Measurements from ENCODE around the gene TRIM29. TPM values are rescaled to one million over a fixed set of nuclear protein-coding genes. Genes with fewer than 3 reads are reported as not detected.

Gene TRIM29
- total RNA-seq, 1 experiment from 2014 or later = 38.5 TPM

DNA sequence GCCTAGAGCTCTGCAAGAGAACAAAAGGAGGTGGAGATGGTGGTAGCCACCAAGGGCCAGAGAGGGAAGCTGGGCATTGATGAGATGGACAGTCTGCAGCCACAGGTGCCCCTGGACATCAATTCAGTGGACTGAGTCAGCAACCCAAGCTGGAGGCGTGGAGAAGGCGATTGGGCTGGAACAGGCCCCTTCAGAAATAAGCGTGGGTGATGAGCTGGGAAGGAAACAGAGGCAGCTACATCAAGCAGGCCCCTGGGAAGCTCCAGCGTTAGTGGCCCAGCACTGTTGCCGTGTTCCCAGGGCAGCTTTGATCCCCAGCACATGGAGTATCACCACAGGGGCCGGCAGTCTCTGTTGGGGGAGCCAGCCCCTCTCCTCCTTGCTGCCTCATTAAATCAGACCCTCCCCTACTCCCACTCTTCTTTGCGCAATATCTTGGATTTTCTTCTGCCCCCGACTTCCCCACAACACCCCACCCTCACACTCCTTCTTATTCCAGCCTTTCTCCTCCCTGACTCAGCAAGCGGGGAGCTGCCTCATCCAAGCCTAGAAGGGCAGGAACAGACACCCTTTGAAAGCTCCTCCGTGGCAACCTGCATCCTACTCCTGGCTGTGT lies 41.3 kb upstream of the TRIM29 start:
- H3K9me3 ChIP-seq (ENCODE audit: low read length) = no peaks in the 10 kb centered on the region
- peaks cover 35% of the 10 kb centered on the region for H3K27me3 ChIP-seq (ENCODE audit: low read length)
- H3K9me2 ChIP-seq (replicated peaks; ENCODE audit: low read length) = no peaks in the 10 kb centered on the region
- H3K4me2 ChIP-seq (ENCODE audit: low read length) = no peak overlapping the region
- H3K4me1 ChIP-seq (ENCODE audit: insufficient read depth, low read length) = peaks cover 7% of the 10 kb centered on the region; the same call in 1 of the 2 replicates
- CTCF ChIA-PET = no interaction called here
- BruUV-seq (replicated peaks) = no TSS peak
- no peak for DNase-seq
- no peak overlapping the region for H2AFZ ChIP-seq (ENCODE audit: low read length)
- H3F3A ChIP-seq (ENCODE audit: low read length, unreplicated experiment) = no peaks in the 10 kb centered on the region
- no peaks in the 10 kb centered on the region for H4K20me1 ChIP-seq (ENCODE audit: low read length)
- no peaks in the 10 kb centered on the region for H3K36me3 ChIP-seq (ENCODE audit: low read depth, low read length)
- ATAC-seq = no peak
- no peak for TF ChIP-seq EZH2phosphoT487 (IDR thresholded peaks at IDR 0.05; ENCODE audit: borderline replicate concordance, low read length)
- TF ChIP-seq, protein P1, sequence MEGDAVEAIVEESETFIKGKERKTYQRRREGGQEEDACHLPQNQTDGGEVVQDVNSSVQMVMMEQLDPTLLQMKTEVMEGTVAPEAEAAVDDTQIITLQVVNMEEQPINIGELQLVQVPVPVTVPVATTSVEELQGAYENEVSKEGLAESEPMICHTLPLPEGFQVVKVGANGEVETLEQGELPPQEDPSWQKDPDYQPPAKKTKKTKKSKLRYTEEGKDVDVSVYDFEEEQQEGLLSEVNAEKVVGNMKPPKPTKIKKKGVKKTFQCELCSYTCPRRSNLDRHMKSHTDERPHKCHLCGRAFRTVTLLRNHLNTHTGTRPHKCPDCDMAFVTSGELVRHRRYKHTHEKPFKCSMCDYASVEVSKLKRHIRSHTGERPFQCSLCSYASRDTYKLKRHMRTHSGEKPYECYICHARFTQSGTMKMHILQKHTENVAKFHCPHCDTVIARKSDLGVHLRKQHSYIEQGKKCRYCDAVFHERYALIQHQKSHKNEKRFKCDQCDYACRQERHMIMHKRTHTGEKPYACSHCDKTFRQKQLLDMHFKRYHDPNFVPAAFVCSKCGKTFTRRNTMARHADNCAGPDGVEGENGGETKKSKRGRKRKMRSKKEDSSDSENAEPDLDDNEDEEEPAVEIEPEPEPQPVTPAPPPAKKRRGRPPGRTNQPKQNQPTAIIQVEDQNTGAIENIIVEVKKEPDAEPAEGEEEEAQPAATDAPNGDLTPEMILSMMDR (conservative IDR thresholded peaks at IDR 0.05; ENCODE audit: low read depth, low read length) = no peak
- no peak for TF ChIP-seq EZH2 (IDR thresholded peaks at IDR 0.05; ENCODE audit: low read length, unreplicated experiment)
- H3K9ac ChIP-seq (ENCODE audit: low read length) = no peak overlapping the region
- no peaks in the 10 kb centered on the region for H3K79me2 ChIP-seq (ENCODE audit: low read length)
- H3K4me3 ChIP-seq (ENCODE audit: low read length) = no peak overlapping the region
- POLR2A ChIA-PET (ENCODE audit: unreplicated experiment) = interaction anchor here (0.5 to 0.6 kb wide), 2 partner anchors 11 to 121 kb away, joined by 3 read pairs; no protein-coding TSS in a partner anchor
- intact Hi-C loops (cut with micrococcal nuclease) = no loop called here
- H3K27ac ChIP-seq (ENCODE audit: low read length) = no peak overlapping the region

DNA sequence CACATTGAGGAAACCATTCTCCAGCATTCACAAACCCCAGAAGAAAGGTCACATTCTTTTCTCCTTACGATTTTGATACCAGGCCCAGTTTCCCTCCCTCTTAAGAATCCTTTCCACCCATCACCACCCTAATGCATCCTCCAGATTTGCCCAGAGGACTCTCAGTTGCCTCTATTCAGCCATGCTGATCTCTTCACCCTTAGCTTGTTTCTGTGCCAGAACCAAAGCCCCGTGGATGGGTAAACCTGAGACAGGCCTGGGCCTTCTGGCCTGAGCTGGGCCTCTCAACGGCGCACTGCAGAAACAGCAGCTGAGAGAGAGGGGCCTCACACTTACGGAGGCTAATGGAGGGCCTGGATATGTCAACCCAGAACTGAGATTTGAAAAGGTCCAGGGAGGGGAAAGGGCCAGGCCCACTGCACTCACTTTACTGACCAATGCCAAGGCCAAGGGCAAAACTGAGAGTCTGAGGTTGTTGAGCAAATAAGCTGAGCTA lies 40.7 kb upstream of the TRIM29 start:
- ATAC-seq (no peak), DNase-seq (no peak)
- Histone ChIP-seq H3K4me1 (ENCODE audit: insufficient read depth, low read length) (peaks cover 7% of the 10 kb centered on the region; the same call in 1 of the 2 replicates), H3K27ac (ENCODE audit: low read length) (no peak overlapping the region), H3K4me2 (ENCODE audit: low read length) (no peak overlapping the region), H3K9me2 (replicated peaks; ENCODE audit: low read length) (no peaks in the 10 kb centered on the region), H3K27me3 (ENCODE audit: low read length) (peaks cover 41% of the 10 kb centered on the region), H3K9me3 (ENCODE audit: low read length) (no peaks in the 10 kb centered on the region), H3F3A (ENCODE audit: low read length, unreplicated experiment) (no peaks in the 10 kb centered on the region), H3K4me3 (ENCODE audit: low read length) (no peak overlapping the region), H3K9ac (ENCODE audit: low read length) (no peak overlapping the region), H4K20me1 (ENCODE audit: low read length) (no peaks in the 10 kb centered on the region), H3K79me2 (ENCODE audit: low read length) (no peaks in the 10 kb centered on the region), H2AFZ (ENCODE audit: low read length) (no peak overlapping the region), H3K36me3 (ENCODE audit: low read depth, low read length) (no peaks in the 10 kb centered on the region)
- TF ChIP-seq, protein P1 (conservative IDR thresholded peaks at IDR 0.05; ENCODE audit: low read depth, low read length) = no peak
- TF ChIP-seq EZH2phosphoT487 (IDR thresholded peaks at IDR 0.05; ENCODE audit: borderline replicate concordance, low read length) = no peak
- TF ChIP-seq EZH2 (IDR thresholded peaks at IDR 0.05; ENCODE audit: low read length, unreplicated experiment) = no peak
- intact Hi-C loops (cut with micrococcal nuclease) = no loop called here
- CTCF ChIA-PET = no interaction called here
- POLR2A ChIA-PET (ENCODE audit: unreplicated experiment) = no interaction called here
- BruUV-seq (replicated peaks) = no TSS peak

DNA sequence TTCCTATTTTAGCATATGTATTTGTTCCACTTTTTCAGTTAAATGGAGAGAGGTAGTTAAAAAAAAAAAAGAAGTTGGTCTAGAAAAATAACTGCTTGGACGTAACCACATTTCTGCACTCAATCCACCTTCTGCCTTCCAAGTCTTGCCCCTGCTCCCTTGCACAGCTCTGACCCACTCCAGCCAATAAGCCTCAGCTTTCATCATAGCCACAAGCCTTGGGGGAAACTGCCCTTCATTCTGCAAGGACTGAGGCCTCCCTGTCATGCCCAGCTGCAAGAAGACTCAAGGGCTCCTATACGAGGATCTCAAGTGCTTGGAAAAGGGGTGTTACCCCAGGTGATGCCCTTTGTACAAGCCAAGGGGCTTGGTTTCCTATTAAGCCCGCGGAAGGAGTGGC lies 37.0 kb upstream of the TRIM29 start:
- ATAC-seq (no peak), DNase-seq (no peak)
- H3K9ac ChIP-seq (ENCODE audit: low read length) = no peak overlapping the region
- H3K79me2 ChIP-seq (ENCODE audit: low read length) = no peaks in the 10 kb centered on the region
- no peaks in the 10 kb centered on the region for H3K9me2 ChIP-seq (replicated peaks; ENCODE audit: low read length)
- no peak for TF ChIP-seq EZH2 (IDR thresholded peaks at IDR 0.05; ENCODE audit: low read length, unreplicated experiment)
- TF ChIP-seq, protein P1 (conservative IDR thresholded peaks at IDR 0.05; ENCODE audit: low read depth, low read length) = no peak
- no peak for TF ChIP-seq EZH2phosphoT487 (IDR thresholded peaks at IDR 0.05; ENCODE audit: borderline replicate concordance, low read length)
- no peaks in the 10 kb centered on the region for H3K9me3 ChIP-seq (ENCODE audit: low read length)
- H2AFZ ChIP-seq (ENCODE audit: low read length) = no peak overlapping the region
- no peaks in the 10 kb centered on the region for H3F3A ChIP-seq (ENCODE audit: low read length, unreplicated experiment)
- H3K4me1 ChIP-seq (ENCODE audit: insufficient read depth, low read length) = no peaks in the 10 kb centered on the region
- peaks cover 44% of the 10 kb centered on the region for H3K27me3 ChIP-seq (ENCODE audit: low read length)
- no peaks in the 10 kb centered on the region for H4K20me1 ChIP-seq (ENCODE audit: low read length)
- no TSS peak for BruUV-seq (replicated peaks)
- H3K4me2 ChIP-seq (ENCODE audit: low read length) = no peak overlapping the region
- no peaks in the 10 kb centered on the region for H3K36me3 ChIP-seq (ENCODE audit: low read depth, low read length)
- POLR2A ChIA-PET (ENCODE audit: unreplicated experiment) = no interaction called here
- no peak overlapping the region for H3K27ac ChIP-seq (ENCODE audit: low read length)
- CTCF ChIA-PET = no interaction called here
- no peak overlapping the region for H3K4me3 ChIP-seq (ENCODE audit: low read length)
- intact Hi-C loops (cut with micrococcal nuclease) = loop anchor here (5.0 kb wide), 1 partner anchor 37 kb away; the partner anchor contains the start of gene OAF

All from PC-3 (cell line).